SU-DHL-6 (cell line): ENCODE results near the gene CCRL2.

Experiments
- CTCF ChIP-seq: fragments of 200-600 bp; sonication (generic); IDR thresholded peaks from one replicate; pipeline ENCODE4 v1.5.1; 2017; ENCODE audit warnings: antibody characterized with exemption, mild to moderate bottlenecking, low read length, moderate library complexity; ENCODE audit not compliant: insufficient read depth, poor library complexity, severe bottlenecking
- EZH2phosphoT487 ChIP-seq: fragments of 200-600 bp; sonication (generic), shearing (Covaris generic); conservative IDR thresholded peaks from 2 replicates; pipeline ENCODE4 v1.6.1; 2018; ENCODE audit warnings: mild to moderate bottlenecking, antibody characterized with exemption, low read length, moderate library complexity, mixed read lengths

- TF ChIP-seq CTCF (no peak), EZH2phosphoT487 (no peak)
Measured at GRCh38 chr3:46386205-46386604, 20.9 kb upstream of the CCRL2 start.
